Fibroblast of mammary gland (primary cell): ENCODE measurements around the gene NPLOC4.
A peak's percentile ranks its signal among the peaks of the same experiment; 100 is the strongest.

Experiments used
- DNase-seq: peaks from one replicate; pipeline ENCODE4 v3.0.0-alpha.2; 2010; ENCODE audit warnings: low read depth
- H3K4me3 ChIP-seq: 2 replicates; pipeline ENCODE4 v1.5.1; 2011; ENCODE audit warnings: low read depth, mild to moderate bottlenecking, low read length, moderate library complexity; ENCODE audit not compliant: control insufficient read depth
- TF ChIP-seq, protein P1 (sequence below): conservative IDR thresholded peaks from 2 replicates; pipeline ENCODE4 v1.5.1; 2011; ENCODE audit warnings: low read depth, low read length, inconsistent platforms; ENCODE audit not compliant: control insufficient read depth, insufficient read depth

Gene NPLOC4

DNA sequence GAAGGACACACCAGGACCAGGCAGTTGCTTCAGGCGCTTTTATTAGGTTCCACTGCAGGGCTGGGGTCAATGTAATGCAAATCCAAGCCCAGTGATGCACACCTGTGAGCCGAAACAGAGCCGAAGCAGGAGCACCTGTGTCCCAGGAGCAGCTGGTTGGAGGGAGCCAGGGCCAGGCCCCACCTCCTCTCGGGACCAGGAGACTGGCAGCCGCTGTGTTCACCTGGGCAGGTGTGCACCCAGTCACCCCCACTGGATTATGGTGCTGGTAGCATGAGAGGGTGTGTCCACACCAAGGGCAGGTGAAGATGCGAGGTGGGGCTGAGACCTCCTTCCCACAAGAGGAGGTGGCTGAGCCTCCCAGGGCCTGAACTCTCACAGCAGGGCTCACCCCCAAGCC, 80.0 kb downstream of the NPLOC4 start:
- no peak for DNase-seq
- TF ChIP-seq, protein P1, sequence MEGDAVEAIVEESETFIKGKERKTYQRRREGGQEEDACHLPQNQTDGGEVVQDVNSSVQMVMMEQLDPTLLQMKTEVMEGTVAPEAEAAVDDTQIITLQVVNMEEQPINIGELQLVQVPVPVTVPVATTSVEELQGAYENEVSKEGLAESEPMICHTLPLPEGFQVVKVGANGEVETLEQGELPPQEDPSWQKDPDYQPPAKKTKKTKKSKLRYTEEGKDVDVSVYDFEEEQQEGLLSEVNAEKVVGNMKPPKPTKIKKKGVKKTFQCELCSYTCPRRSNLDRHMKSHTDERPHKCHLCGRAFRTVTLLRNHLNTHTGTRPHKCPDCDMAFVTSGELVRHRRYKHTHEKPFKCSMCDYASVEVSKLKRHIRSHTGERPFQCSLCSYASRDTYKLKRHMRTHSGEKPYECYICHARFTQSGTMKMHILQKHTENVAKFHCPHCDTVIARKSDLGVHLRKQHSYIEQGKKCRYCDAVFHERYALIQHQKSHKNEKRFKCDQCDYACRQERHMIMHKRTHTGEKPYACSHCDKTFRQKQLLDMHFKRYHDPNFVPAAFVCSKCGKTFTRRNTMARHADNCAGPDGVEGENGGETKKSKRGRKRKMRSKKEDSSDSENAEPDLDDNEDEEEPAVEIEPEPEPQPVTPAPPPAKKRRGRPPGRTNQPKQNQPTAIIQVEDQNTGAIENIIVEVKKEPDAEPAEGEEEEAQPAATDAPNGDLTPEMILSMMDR, result no peak

DNA sequence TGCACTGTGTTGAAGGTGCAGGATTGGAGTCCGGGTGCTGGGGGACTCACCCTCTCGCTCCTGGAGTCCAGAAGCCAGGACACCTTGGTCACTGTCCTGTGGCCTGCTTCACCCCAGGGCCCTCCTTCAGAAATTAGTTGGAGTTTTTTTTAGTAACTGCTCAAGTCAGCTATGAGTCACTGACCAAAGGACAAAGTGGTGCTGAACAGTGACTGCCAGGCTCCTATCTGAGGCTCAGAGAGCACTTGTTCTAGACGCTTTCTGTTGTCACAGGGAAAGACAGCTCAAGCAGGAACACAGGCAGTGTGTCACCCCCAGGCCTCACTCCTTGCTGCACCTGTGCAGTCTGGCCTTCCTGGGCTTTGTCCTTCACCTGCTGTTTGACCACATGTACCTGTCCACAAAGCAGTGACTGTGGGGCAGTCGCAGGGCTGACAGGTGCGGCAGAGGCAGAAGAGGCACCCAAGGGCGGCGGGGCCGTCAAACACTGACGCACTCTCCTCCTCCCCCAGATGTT, 80.7 kb downstream of the NPLOC4 start:
- no peak overlapping the region for H3K4me3 ChIP-seq
- peak; percentile 62 for DNase-seq
- TF ChIP-seq, protein P1, result no peak

More for the DNA sequence above, 80.0 kb downstream of the NPLOC4 start:
- no peak overlapping the region for H3K4me3 ChIP-seq

DNA sequence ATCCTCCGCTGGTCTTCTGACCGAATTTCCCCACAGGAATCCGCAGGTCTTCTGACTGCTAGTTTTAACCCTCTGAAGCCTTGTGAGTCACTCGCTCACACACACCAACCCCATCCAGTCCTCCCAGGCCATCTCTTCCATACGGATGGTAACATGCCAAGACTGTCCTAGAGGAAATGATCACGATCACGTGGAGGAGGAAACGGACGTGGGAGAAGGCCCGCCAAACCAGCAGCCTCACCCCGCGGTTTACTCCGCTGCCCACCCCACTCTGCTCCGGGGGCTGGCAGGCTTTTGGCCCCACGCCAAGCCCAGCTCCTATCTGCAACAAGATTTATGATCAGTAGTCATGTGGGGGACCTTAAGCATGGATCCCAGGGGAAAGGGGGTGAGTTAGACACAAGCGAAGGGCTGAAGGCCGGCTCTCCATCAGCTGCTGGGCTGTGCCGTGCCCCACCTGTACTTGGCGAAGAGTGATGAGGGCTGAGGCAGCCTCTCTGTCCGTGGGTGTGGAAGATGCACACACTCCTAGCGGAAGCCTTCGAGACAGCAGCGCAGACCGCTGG, 83.2 kb downstream of the NPLOC4 start:
- peak overlapping the region; percentile 78 for H3K4me3 ChIP-seq
- TF ChIP-seq, protein P1, result no peak
- DNase-seq, result peak; percentile 99

DNA sequence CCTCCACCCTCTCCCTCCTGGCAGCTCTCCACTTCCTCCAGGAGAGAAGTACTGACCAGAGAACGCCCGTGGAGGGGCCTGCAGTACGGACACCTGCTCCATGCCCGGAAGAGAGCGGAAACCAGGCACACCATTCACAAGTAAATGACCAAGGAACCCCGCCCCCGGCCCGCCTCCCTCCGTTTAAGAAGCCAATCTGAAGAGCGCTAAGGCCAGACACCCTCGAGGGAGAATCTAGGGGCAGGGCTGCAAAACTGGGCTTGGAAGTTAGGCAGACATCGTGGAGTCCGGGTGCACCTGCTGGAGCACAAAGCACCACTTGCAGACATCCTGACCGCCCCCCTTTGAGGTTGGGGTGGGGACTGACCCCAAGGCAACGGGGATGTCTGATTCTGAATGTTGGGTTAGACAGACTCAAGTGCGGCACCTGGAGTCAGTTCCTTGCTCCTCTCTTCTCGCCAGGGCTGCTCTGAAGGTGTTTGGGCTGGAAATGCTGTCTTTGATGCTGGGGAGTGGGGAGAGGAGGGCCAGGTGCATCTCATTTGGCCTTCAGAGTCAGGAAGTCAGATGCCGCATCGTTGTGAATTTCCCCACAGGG, 83.8 kb downstream of the NPLOC4 start:
- peak overlapping the region; percentile 78 for H3K4me3 ChIP-seq
- peak; percentile 73 for DNase-seq
- TF ChIP-seq, protein P1, result no peak

DNA sequence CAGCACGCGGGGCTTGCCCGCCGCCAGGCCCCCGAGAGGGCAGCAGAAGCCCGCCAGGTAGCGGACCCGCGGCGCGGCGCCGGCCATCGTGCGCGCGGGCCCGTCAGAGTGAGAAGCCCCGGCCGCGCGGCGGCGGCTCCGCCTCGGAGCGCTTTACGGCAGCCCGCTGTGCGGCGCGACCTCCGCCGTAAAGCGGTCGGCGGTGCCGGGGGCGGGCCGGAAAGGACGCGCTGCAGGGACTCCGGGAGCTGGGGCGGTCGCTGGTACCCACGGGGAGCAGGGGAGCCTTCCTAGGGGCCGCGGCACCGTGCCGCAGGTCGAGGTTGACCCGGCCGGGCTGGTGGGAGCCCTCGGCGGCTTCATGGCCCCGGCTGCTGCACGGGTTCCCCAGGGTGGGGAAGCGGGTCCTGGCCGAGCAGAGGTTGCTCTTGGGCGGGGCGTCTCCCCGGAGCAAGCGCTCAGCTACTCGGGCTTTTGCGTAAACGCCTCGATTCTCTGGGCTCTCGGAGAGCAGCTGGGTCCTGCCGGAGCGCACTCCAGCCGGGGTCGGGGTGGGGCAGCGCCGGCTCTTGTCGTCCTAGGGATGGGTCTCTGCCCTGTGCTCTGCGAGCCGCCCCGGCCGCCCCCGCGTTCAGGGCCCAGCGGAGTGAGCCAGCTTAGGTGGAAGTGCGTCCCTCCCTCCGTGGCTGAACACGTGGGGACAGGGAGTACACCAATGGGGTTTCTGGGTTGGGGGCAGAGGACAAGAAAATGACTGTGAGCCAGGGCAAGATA, 84.5 kb downstream of the NPLOC4 start, which contains the start of gene FAAP100:
Gene FAAP100, minus strand, starts transcription at position 110 of the 774 bp plus-strand sequence. Its CDS starts 23 bp downstream, at position 87.
- TF ChIP-seq, protein P1, result no peak
- DNase-seq, result peak; percentile 66
- H3K4me3 ChIP-seq, result peak within 1 kb of the TSS; percentile 78

DNA sequence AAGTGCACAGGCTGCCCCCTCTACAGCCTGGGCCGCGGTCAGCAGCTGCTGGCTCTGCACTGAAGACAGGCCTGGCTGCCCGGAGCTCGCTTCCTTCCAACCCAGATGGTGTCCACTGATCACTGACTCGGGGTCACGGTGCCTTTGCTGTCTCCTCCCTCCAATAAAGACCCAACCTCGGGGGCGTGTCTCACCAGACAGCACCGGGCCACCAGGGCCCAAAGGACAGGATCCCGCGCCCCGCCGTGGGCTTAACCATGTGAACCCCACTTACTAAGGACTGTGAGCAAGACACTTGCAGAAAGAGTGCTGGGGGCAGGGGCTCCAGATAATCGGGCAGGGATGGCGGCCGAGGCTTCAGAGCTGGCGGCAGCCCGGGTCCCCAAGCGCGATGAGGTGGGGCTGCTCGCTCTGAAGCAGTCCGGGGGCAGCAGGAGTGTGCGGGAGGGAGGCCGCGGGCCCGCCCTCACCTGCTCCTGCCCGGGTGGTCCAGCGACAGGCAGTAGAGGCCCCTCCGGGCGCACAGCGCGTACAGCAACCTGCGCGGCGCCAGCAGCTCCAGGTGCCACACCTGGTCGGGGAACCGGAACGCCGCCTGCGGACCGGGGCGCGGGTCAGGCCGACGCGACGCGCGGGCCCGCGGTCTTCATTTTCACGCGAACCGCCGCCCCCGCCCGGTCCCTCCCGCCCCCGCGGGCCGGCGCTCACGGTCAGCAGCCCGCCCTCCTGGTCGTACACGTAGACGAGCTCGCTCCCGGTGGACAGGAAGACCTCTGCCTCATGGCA, 85.3 kb downstream of the NPLOC4 start:
- DNase-seq, result peak; percentile 44

More for the DNA sequence above, 85.3 kb downstream of the NPLOC4 start:
- H3K4me3 ChIP-seq, result peak overlapping the region; percentile 78
- TF ChIP-seq, protein P1, result no peak
